Astrocyte of the cerebellum (primary cell): ENCODE measurements around the gene DLG2.

ENCODE experiments used
- DNase-seq: peaks from one replicate; pipeline ENCODE4 v3.0.0-alpha.2; 2011; ENCODE audit warnings: low read depth
- H3K4me3 ChIP-seq: 2 replicates; pipeline ENCODE4 v1.5.1; 2011; ENCODE audit warnings: mild to moderate bottlenecking, low read depth, low read length, moderate library complexity
- in situ Hi-C: cut with HindIII; loops from 2 replicates; pipeline ENCODE4 v1.10.0; 2017; ENCODE audit warnings: low sequenced_read_pairs
- TF ChIP-seq, protein P1 (sequence below): IDR thresholded peaks from 2 replicates; pipeline ENCODE4 v1.5.1; 2012; ENCODE audit warnings: low read length, low read depth, moderate library complexity, mild to moderate bottlenecking; ENCODE audit errors: missing control alignments

Gene DLG2

DNA sequence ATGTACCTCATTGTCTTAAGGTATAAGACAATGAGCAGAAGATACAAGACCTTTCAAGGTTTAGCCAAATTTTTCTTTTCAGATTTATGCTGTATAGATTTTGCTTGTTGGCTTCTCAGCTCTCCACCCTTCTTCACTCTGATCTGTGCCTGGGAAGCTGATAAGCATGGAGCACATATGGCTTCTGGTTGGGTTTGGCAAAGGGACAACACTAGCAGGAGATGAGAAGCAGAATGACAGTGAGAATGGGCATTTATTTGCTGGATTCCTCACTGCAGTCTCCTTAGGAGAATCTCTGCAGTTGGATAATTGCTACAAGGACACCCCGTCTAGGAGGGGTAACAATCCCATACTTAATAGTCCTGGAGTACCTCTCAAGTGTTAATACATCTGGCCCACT lies 1866.2 kb downstream of the DLG2 start:
- TF ChIP-seq, protein P1, sequence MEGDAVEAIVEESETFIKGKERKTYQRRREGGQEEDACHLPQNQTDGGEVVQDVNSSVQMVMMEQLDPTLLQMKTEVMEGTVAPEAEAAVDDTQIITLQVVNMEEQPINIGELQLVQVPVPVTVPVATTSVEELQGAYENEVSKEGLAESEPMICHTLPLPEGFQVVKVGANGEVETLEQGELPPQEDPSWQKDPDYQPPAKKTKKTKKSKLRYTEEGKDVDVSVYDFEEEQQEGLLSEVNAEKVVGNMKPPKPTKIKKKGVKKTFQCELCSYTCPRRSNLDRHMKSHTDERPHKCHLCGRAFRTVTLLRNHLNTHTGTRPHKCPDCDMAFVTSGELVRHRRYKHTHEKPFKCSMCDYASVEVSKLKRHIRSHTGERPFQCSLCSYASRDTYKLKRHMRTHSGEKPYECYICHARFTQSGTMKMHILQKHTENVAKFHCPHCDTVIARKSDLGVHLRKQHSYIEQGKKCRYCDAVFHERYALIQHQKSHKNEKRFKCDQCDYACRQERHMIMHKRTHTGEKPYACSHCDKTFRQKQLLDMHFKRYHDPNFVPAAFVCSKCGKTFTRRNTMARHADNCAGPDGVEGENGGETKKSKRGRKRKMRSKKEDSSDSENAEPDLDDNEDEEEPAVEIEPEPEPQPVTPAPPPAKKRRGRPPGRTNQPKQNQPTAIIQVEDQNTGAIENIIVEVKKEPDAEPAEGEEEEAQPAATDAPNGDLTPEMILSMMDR, result no peak
- H3K4me3 ChIP-seq, result no peak overlapping the region
- no peak for DNase-seq
- in situ Hi-C loops, result no loop called here

DNA sequence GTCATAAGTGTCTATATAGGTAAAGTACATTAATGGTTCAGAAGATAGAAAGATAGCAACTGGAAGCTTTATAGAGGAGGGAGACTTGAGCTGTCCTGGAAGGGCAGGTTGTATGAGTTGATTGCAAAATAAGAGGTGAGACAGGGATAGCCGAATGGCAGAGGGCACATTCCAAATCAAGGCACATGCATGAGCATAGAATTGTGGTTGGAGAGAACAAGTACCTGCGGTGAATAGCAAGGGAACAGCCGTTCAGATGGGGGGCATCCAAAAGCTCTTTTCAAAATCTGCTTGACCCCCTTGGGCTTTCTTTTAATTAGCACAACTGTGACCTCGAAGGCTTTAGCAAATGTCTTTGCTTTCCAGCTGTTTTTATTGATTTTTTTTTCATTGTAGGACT lies 1868.0 kb downstream of the DLG2 start:
- in situ Hi-C loops, result no loop called here
- TF ChIP-seq, protein P1, result no peak
- H3K4me3 ChIP-seq, result no peak overlapping the region
- DNase-seq, result no peak

DNA sequence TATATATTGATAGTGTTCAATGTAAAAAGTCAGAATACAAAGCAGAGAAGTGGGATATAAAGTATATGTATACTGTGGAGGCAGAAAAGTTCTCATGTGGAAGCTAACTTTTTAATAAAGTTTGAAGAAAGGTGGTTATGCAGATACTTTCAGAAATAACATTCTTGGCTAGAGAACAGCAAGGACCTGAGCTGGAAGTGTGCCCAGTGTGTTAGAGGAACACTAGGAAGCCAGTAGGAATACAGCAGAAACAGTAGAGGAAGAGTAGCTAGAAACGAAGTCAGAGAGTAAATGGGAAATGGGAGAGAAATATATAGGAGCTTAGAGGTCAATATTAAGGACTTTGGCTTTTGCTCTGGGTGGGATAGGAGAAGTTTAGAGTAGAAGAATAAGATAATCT lies 1876.1 kb downstream of the DLG2 start:
- no peak overlapping the region for H3K4me3 ChIP-seq
- TF ChIP-seq, protein P1, result no peak
- DNase-seq, result no peak
- in situ Hi-C loops, result no loop called here

- H3K4me3 ChIP-seq, result no peak overlapping the region
- TF ChIP-seq, protein P1, result no peak
- in situ Hi-C loops, result no loop called here
- no peak for DNase-seq
Observed at GRCh38 chr11:83746921-83747585, 1880.1 kb downstream of the DLG2 start.

DNA sequence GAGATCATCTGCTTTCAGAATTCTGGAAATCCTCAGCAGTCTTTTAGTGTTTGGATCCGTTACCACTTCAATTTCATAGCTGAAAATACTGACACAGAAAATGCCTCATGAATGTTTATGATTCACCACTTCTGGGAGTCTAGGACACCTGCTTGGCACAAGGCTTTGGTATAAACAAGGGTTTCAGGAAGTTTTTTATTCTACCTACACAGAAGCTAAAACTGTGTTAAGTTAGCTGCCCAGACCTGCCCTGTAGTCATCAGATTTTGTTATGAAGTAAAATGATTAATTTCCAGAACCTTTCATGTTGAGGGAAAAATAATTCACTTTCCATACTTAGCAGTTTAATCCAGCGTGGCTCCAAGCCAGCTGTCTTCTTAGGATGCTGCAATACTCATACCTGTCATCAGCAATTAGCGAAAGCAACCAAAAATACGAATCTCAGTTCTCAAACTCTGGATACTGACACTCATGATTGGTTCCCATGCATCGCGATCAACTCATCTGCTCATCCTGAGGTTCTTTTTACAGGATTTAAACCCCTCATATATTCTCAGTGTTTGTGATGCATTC lies 1882.4 kb downstream of the DLG2 start:
- TF ChIP-seq, protein P1, result no peak
- no peak for DNase-seq
- H3K4me3 ChIP-seq, result no peak overlapping the region
- in situ Hi-C loops, result no loop called here

DNA sequence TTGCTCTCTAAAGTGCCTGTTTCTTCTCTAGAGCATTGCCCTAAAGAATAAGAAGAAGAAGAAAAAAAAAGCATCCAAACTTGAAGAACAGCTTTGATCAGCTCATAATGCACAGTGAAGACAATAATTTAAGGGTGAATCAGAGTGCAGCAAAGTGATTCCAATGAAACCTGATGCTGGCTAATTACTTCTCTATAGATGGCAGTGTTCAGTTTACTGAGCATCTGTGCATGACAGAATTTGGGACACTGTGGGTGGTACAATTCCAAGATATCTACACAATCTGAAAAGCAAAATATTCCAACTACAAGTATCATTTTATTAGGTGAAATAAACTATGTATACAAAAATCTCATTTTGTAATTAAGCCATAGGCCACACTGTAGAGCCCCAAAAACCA lies 1890.5 kb downstream of the DLG2 start:
- no peak for DNase-seq
- TF ChIP-seq, protein P1, result no peak
- H3K4me3 ChIP-seq, result no peak overlapping the region
- in situ Hi-C loops, result no loop called here
